Stimulated activated CD8-positive, alpha-beta memory T cell treated with anti-CD3 and anti-CD28 coated beads, Interleukin-15, amount 100 ng/mL, for 48 hours (primary cell): Measurements from ENCODE around the gene NACAD.

ENCODE experiments used
- DNase-seq, 2 donors: peaks; one replicate each; pipeline ENCODE4 v3.0.0-alpha.2; 2020; ENCODE audit warnings: low read depth in 2 of 2

The NACAD gene

DNA sequence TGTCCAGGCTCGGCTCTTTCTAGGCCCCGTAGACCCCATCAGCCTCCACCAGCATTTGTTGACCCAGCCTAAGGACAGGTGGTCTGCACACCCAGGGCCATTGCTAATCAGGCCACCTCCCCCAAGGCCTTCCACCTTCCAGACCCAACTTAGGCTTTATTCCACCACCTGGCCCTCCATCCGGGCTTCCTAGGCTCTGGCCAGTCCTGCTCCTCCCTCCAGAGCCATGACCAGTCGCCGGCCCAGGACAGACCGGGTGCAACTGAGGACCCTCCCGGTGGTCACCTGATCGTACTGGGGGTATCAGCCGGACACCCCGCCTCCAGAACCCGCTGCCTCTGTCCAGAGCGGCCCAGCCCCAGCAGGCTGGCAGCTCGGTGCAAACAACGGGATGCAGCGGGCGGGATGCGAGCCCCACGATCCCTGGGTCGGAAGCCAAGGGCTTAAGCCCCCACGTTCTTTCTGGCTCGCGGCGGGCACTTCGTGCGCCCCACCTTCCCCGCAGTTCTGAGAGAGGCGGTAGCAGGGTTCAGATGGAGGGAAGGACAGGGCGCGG, 545 bp downstream of the NACAD start:
- no peak for DNase-seq

- DNase-seq: no peak
Observed at GRCh38 chr7:45087301-45088145, 1.2 kb downstream of the NACAD start.

DNA sequence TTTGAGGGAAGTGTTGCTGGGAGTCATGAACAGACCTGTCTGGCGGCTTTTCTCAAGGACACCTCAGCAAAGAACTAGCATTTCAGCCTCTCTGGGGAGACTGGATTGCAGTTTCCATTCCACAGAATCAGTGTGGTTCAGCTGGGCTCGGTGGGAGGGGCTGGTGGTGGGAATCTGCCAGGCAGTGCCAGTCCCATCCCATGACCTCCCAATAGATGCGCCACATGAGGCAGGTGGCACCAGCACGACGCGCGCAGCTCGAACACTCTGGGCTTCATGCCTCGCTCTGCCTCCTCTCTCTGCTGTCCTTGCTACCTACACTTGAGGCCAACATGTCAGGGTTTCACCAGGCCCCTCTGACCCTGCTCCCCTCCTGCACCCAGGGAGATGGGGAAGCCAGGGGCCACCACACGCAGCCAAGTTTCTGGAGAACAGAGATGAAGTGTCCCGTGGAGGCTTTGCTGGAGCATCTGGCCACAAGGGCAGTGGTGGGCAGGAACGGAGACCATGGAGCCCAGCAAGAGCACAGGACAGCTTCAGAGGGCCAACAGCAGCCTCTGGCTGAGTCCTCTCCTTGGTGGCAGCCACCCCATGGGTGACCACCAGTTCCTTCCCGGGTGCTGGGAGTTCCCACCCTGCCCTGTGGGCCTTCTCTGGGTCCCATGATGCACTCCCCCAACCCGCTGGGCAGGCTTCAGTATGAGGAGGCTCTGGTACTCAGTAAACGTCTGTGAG, 2.3 kb downstream of the NACAD start:
- DNase-seq: no peak

DNA sequence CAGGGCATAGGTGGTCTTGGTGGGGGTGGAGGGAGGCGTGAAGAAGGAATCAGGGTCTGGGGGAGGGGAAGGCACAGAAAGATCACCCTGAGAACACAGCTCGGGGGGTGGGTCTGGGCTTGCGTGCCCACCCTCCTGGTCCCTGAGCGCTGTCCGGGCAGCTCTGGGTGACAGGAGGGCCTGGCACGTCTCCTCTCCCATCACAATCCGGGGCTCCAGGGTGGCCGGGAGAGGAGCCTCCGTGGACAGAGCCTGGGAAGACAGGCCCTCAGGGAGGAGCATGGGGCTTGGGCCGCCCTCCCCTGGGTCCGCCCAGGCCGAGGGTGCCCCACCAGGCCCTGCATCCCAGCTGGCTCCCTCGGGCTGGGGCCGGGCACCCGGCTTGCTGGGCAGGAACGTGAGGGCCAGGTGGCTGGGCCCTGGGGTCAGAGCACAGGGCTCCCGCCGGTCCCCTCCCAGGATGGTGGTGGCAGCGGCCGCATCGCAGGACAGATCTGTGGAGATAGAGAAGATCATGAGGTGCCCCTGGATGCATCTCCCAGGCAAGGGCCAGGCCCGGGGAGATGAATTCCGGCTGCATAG, 3.1 kb downstream of the NACAD start:
- no peak for DNase-seq

DNA sequence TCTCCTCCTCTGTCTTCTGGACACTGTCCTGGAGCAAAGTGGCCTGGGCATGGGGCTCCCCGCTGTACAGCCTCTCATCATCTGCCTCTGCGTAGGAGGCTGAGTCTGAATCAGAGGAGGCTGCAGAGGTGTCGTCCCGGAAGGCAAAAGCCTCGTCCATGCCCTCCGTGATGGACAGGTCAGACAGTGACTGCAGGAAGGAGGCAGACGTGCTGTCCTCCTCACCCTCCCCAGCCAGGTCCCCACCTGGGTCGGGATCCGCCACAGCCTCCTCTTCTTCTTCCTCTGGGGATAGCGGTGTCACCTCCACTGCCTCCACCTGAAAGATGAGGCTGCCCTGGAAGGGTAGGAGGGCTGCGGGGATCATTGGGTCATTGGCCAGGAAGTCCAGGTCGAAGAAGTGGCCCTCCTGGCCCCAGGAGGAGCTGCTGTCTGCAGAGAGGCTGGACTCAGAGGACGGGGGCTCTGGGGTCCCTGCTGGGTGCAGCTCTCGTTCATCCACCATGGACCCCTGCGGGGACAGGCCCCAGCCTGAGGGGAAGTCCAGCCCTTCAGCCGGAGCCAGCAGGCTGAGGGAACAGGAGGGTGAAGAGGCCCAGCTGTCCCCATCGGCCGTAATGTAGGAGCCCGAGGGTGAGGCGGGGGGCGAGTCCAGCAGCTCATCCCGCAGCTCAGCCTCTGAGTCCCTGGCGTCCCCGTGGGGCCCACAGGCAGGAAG, 3.7 kb downstream of the NACAD start:
- DNase-seq: no peak

DNA sequence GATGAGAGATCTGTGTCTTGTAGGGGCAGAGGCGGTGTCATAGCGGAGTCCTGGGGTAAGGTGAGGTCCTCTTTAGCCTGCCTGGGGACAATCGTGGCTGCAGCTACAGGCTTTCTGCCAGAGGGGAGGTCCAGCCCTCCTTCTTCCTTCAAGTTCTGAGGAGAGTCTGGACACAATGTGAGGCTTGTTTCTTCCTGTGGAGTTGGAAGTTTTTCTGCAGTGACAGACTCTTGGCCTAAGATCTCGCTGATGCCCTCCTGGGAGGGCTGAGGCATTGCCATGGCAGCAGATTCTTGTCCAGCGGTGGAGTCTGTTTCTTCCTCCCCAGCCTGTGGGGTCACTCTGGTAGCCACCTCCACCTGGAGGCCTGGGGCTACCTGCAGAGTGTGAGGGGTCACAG, 4.4 kb downstream of the NACAD start:
- DNase-seq: no peak

DNA sequence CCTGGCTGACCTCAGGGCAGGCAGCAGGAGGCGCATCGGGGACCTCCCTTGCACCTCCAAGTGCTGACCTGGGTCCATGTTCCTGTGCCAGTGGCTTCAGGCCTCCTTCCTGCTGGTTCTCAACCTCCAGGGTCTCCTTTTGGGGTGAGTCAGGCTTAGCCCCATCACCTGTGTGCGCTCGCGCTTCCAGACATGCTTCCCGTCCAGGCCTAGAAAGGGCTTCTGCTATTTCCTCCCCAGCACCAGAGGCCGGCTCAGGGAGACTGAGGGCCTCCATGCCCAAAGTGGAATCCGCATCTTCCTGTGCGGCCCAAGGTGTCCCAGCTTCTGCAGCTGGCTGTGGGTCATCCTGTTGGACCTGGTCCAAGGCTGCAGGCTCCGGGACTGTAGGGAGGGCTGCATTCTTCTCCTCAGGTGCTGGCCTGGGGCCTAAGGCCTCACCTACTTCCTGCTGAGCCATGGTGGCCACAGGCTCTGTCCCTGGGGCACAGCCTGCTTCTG, 5.9 kb downstream of the NACAD start:
- no peak for DNase-seq

- DNase-seq: no peak
Observed at GRCh38 chr7:45082031-45082830, 6.5 kb downstream of the NACAD start.

DNA sequence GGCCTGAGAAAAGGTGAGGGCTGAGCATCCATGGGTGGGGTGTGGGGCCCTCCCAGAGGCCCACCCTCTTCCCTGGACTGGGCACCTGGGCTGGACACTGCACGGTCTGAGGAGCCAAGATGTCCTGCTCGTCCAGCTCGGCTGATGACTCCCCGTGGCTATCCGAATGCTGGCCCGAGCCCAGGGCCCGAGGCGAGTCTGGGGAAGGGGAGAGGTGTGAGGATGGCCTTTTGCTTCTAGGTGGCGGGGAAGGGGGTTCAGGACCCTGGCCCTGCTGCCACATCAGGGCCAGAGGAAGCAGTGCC, 7.1 kb downstream of the NACAD start:
- DNase-seq: no peak

GRCh38 chr7:45080958-45081669, 7.7 kb downstream of the NACAD start:
- no peak for DNase-seq

DNA sequence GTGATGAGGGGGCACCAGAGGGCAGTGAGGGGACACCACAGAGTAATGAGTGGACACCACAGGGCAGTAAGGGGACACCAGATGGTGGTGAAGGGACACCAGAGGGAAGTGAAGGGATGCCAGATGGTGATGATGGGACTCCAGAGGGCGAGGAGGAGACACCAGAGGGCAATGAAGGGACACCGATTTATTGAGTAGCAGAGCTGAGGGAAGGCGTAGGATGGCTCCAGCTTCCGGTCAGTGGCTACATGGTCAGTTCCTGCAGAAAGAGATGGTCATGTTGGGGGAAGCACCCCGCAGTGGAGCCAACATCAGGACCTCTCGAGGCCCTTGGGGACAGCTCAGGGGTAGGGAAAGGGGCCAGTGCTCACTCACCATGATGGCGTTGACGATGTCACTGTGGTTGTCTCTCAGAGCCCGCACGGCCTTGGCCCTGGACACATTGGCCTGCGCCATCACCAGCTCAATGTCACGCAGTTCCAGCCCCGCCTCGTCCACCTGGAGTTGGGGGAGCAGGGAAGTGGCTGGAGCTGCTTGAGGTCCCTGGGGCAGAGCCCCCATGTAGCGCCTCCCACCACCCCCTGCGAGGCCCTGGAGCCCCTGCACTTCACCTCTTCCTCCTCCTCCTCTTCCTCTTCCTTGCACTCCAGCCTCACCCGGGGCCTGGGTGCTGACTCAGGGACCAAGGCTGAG, 8.4 kb downstream of the NACAD start:
- DNase-seq: no peak

DNA sequence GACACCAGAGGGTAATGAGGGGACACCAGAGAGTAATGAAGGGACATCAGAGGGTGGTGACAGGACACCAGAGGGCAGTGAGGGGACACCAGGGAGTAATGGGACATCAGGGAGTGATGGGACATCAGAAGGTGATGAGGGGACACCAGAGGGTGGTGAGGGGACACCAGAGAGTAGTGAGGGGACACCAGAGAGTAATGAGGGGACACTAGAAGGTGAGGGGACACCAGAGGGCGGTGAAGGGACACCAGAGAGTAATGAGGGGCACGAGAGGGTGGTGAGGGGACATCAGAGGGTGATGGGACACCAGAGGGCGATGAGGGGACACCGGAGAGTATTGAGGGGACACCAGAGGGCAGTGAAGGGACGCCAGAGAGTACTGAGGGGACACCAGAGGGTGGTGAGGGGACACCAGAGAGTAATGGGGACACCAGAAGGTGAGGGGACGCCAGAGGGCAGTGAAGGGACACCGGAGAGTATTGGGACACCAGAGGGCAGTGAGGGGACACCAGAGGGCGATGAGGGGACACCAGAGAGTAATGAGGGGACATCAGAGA, 10.6 kb downstream of the NACAD start:
- DNase-seq: no peak

- DNase-seq: no peak
Observed at GRCh38 chr7:45077579-45077978, 11.2 kb downstream of the NACAD start.

- DNase-seq: no peak
Observed at GRCh38 chr7:45076946-45077345, 11.8 kb downstream of the NACAD start.

GRCh38 chr7:45075871-45076796, 12.6 kb downstream of the NACAD start:
- no peak for DNase-seq

DNA sequence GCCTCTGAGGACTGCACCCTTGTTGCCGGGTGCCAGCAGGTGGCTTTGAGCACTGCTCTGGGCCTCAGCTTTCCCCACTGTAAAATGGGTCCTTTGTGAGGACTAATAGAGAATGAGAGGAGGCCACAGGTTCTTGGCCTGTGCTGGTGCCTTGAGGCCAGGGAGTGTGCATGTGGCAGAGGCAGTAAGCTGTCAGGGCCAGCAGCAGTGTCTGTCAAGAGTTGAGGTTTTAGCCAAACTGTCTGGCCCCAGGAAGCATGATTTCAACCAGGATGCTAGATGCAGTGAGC, 13.5 kb downstream of the NACAD start:
- no peak for DNase-seq

DNA sequence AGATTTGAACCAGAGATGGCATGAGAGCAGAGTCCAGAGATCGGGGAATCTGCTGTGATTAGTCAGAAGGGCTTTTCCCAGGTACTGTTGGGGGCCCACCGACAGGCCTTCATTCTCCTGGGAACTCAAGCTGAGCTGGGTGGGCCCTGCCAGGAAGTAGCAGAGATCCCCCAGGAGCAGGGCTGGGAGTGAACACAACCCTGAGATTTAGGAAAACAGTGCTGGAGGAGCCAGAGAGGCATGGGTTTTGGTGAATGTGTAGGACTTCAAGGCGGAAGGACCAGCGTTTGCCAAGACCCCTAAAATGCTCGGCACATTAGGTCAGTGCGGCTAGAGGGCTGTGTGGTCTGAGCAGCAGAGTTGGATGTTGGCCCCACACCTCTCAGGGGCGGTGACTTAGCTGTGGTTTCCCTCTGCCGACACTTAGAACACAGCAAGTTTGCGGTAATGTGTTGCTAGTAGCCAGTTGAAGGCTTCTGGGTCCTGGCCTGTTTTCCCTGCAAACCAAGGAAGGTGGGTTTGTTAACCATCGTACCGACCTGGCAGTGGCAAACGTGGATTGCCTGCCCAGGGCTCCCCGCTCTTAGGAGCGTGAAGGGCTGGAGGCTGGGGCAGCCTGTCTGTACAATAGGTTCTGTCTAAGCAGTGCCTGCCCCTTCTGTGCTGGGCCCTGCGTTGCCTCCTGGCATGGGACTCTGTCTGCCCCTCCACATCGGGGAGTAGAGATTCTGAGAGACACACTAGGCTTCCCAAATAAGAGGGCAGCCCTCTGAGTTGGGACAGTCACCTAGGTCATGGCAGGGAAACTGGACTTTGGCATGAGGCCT, 14.0 kb downstream of the NACAD start:
- DNase-seq: no peak
